ENCODE results near the gene CMC2. TPM values are rescaled to one million over a fixed set of nuclear protein-coding genes. Genes with fewer than 3 reads are reported as not detected.

The CMC2 gene
- total RNA-seq, 1 experiment from 2014 or later = 38.9 TPM

GRCh38 chr16:80924372-80924978, 82.2 kb downstream of the CMC2 start:
- Histone ChIP-seq H3K4me1 (ENCODE audit: low read length) (no peaks in the 10 kb centered on the region), H3K36me3 (ENCODE audit: insufficient read depth, low read length) (no peaks in the 10 kb centered on the region), H3K27ac (ENCODE audit: low read length) (no peak overlapping the region), H4K20me1 (ENCODE audit: insufficient read depth, low read depth, low read length) (no peaks in the 10 kb centered on the region), H3K27me3 (ENCODE audit: low read length) (no peaks in the 10 kb centered on the region), H3K79me2 (ENCODE audit: low read length) (no peaks in the 10 kb centered on the region), H2AFZ (ENCODE audit: low read length) (no peak overlapping the region), H3K9me3 (ENCODE audit: low read length) (no peaks in the 10 kb centered on the region), H3K9ac (ENCODE audit: low read length) (no peak overlapping the region), H3K9me2 (replicated peaks; ENCODE audit: insufficient read depth, low read length) (no peaks in the 10 kb centered on the region), H3K4me3 (ENCODE audit: low read length) (no peak overlapping the region), H3K4me2 (ENCODE audit: low read depth, low read length, poor library complexity, severe bottlenecking) (no peak overlapping the region)
- DNase-seq = peak; percentile 83

DNA sequence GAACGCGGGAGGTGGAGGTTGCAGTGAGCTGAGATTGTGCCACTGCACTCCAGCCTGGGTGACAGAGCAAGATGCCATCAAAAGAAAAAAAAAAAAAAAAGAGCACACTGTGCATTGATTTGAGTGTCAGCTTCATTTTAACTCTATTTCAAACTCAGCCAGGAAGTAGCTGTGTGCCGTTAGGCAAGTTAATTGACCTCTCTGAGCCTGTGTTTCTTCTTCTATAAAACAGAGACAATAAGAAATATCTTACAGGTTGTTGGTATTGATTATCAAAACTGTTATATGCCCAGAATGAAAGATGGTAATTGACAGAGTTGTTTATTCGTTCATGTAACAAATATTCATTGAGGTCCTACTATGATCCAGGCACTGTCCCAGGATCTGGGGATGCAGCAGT, 83.3 kb downstream of the CMC2 start:
- Histone ChIP-seq H3K9me3 (ENCODE audit: low read length) (no peaks in the 10 kb centered on the region), H3K36me3 (ENCODE audit: insufficient read depth, low read length) (no peaks in the 10 kb centered on the region), H4K20me1 (ENCODE audit: insufficient read depth, low read depth, low read length) (no peaks in the 10 kb centered on the region), H3K27me3 (ENCODE audit: low read length) (no peaks in the 10 kb centered on the region), H3K9ac (ENCODE audit: low read length) (no peak overlapping the region), H3K4me3 (ENCODE audit: low read length) (no peak overlapping the region), H2AFZ (ENCODE audit: low read length) (no peak overlapping the region), H3K9me2 (replicated peaks; ENCODE audit: insufficient read depth, low read length) (no peaks in the 10 kb centered on the region), H3K79me2 (ENCODE audit: low read length) (no peaks in the 10 kb centered on the region), H3K27ac (ENCODE audit: low read length) (no peak overlapping the region), H3K4me1 (ENCODE audit: low read length) (no peaks in the 10 kb centered on the region), H3K4me2 (ENCODE audit: low read depth, low read length, poor library complexity, severe bottlenecking) (no peak overlapping the region)
- no peak for DNase-seq

Other genes starting within 250 kb of the CMC2 start
- gene CDYL2, start 202.3 kb downstream of the CMC2 start, total RNA-seq (2014; rRNA removed; shearing (Covaris generic); ENCODE audit: low replicate concordance) = not detected in 2 replicates
- gene CENPN, start 329 bp upstream of the CMC2 start, total RNA-seq (2014; rRNA removed; shearing (Covaris generic); ENCODE audit: low replicate concordance) = 24.4 and 80.4 TPM in 2 replicates
- 25.0 and 62.1 TPM in 2 replicates for gene ATMIN, start 29.0 kb upstream of the CMC2 start, total RNA-seq (2014; rRNA removed; shearing (Covaris generic); ENCODE audit: low replicate concordance)
- gene C16orf46, start 70.4 kb upstream of the CMC2 start, total RNA-seq (2014; rRNA removed; shearing (Covaris generic); ENCODE audit: low replicate concordance) = 0.22 TPM in 1 of 2 replicates, not detected in the other
- gene GCSH, start 89.5 kb upstream of the CMC2 start, total RNA-seq (2014; rRNA removed; shearing (Covaris generic); ENCODE audit: low replicate concordance) = 39.1 and 49.2 TPM in 2 replicates
- gene BCO1, start 231.8 kb upstream of the CMC2 start, total RNA-seq (2014; rRNA removed; shearing (Covaris generic); ENCODE audit: low replicate concordance) = not detected in 2 replicates